Endothelial cell of umbilical vein (primary cell): ENCODE measurements around the gene PPP1R13B. TPM values are rescaled to one million over a fixed set of nuclear protein-coding genes. Genes with fewer than 3 reads are reported as not detected.

Experiments used
- BruUV-seq: library from RNA; stranded (reverse); fragments of 400-500 nt; replicated peaks from 2 replicates; lab custom pipeline; 2021; lab: Mats Ljungman, UMichigan
- CTCF ChIA-PET: fragments of 300-600, 350-600 bp; sonication (Branson Sonifier 250); formaldehyde crosslinking; loops from one replicate; lab custom pipeline; 2021; ENCODE audit warnings: antibody characterized with exemption, inconsistent platforms; lab: Charles Lee
- POLR2A ChIA-PET: fragments of 300-600, 350-600 bp; sonication (Branson Sonifier 250); formaldehyde crosslinking; loops from one replicate; lab custom pipeline; 2021; ENCODE audit warnings: antibody characterized with exemption, inconsistent platforms; lab: Charles Lee
- DNase-seq: peaks from one replicate; pipeline ENCODE4 v3.0.0-alpha.2; 2011; ENCODE audit warnings: low read depth, low spot score
- FAIRE-seq: peaks from 2 replicates; lab custom pipeline; 2011; peaks lifted over from hg19 to GRCh38; lab: Jason Lieb, UNC
- H2AFZ ChIP-seq: 2 replicates; pipeline ENCODE4 v1.6.0; 2012; ENCODE audit warnings: low read depth, low read length, control low read depth, inconsistent platforms
- H3K27ac ChIP-seq: 2 replicates; pipeline ENCODE4 v1.5.1; 2011; ENCODE audit warnings: low read depth, mild to moderate bottlenecking, control low read depth, low read length, moderate library complexity; ENCODE audit not compliant: insufficient read depth
- H3K27me3 ChIP-seq, 2 experiments: 2 replicates each; pipeline versions ENCODE4 v1.6.0 to v1.6.1; 2011; ENCODE audit warnings: low read length in 2 of 2, mixed read lengths in 1 of 2; ENCODE audit not compliant: control insufficient read depth in 2 of 2, insufficient read depth in 2 of 2
- H3K36me3 ChIP-seq, 2 experiments: 2 replicates in 1 of 2; 3 replicates in 1 of 2; pipeline ENCODE4 v1.5.1; 2011; ENCODE audit warnings: low read length in 2 of 2, mild to moderate bottlenecking in 1 of 2, moderate library complexity in 1 of 2; ENCODE audit not compliant: control insufficient read depth in 2 of 2, insufficient read depth in 2 of 2; ENCODE audit errors: extremely low read depth in 1 of 2
- H3K4me1 ChIP-seq: 3 replicates; pipeline ENCODE4 v1.5.1; 2011; ENCODE audit warnings: mild to moderate bottlenecking, low read length; ENCODE audit not compliant: control insufficient read depth, insufficient read depth; ENCODE audit errors: extremely low read depth
- H3K4me2 ChIP-seq: 2 replicates; pipeline ENCODE4 v1.6.1; 2011; ENCODE audit warnings: low read length, control low read depth, mixed read lengths; ENCODE audit not compliant: insufficient read depth
- H3K4me3 ChIP-seq, 3 experiments: fragments of 200-600 bp in 1 of 3; sonication (generic), shearing (Covaris generic) in 1 of 3; replicated peaks in 1 of 3; 2 replicates each; pipeline ENCODE4 v1.5.1; 2011 to 2016; ENCODE audit warnings: control low read depth in 3 of 3, low read length in 3 of 3, mild to moderate bottlenecking in 2 of 3, inconsistent platforms in 1 of 3, low read depth in 1 of 3, moderate library complexity in 1 of 3; ENCODE audit not compliant: insufficient read depth in 1 of 3
- H3K79me2 ChIP-seq: 2 replicates; pipeline ENCODE4 v1.6.0; 2012; ENCODE audit warnings: low read length, inconsistent platforms; ENCODE audit not compliant: control insufficient read depth, insufficient read depth
- H3K9ac ChIP-seq: replicated peaks from 2 replicates; pipeline ENCODE3; 2011; ENCODE audit warnings: low read length, control low read depth; ENCODE audit not compliant: insufficient read depth; ENCODE audit errors: extremely low read depth
- H3K9me1 ChIP-seq: replicated peaks from 3 replicates; pipeline ENCODE4 v1.6.0; 2011; ENCODE audit warnings: mild to moderate bottlenecking, low read length; ENCODE audit not compliant: control insufficient read depth, insufficient read depth; ENCODE audit errors: extremely low read depth
- H3K9me3 ChIP-seq: replicated peaks from 2 replicates; pipeline ENCODE4 v1.5.1; 2012; ENCODE audit warnings: low read length, inconsistent platforms; ENCODE audit not compliant: control insufficient read depth, insufficient read depth
- H4K20me1 ChIP-seq: replicated peaks from 2 replicates; pipeline ENCODE3; 2011; ENCODE audit warnings: mild to moderate bottlenecking, low read length; ENCODE audit not compliant: control insufficient read depth, insufficient read depth; ENCODE audit errors: extremely low read depth
- EZH2 ChIP-seq: IDR thresholded peaks from 2 replicates; pipeline ENCODE4 v1.6.1; 2012; ENCODE audit warnings: borderline replicate concordance, low read depth, mild to moderate bottlenecking, moderate library complexity, low read length, inconsistent platforms; ENCODE audit not compliant: severe bottlenecking
- FOS ChIP-seq: IDR thresholded peaks from 2 replicates; pipeline ENCODE4 v1.6.1; 2011; ENCODE audit warnings: mild to moderate bottlenecking, low read length, moderate library complexity, borderline replicate concordance; ENCODE audit not compliant: insufficient read depth
- GATA2 ChIP-seq: IDR thresholded peaks from 2 replicates; pipeline ENCODE4 v1.7.0; 2011; ENCODE audit warnings: low read depth, mild to moderate bottlenecking, moderate library complexity, mixed read lengths, low read length; ENCODE audit not compliant: insufficient read length, insufficient read depth
- JUN ChIP-seq: IDR thresholded peaks from 2 replicates; pipeline ENCODE4 v1.6.1; 2011; ENCODE audit warnings: borderline replicate concordance, low read depth; ENCODE audit not compliant: insufficient read length, insufficient read depth
- MYC ChIP-seq: IDR thresholded peaks from one replicate; pipeline ENCODE4 v1.6.1; 2011; ENCODE audit warnings: mild to moderate bottlenecking, low read depth, low read length
- POLR2A ChIP-seq: IDR thresholded peaks from 2 replicates; pipeline ENCODE4 v1.6.1; 2012; ENCODE audit warnings: low read depth, mild to moderate bottlenecking, control low read depth, low read length
- POLR2AphosphoS5 ChIP-seq: IDR thresholded peaks from 2 replicates; pipeline ENCODE4 v1.6.1; 2012; ENCODE audit warnings: low read depth, mild to moderate bottlenecking, control low read depth, low read length, moderate library complexity; ENCODE audit not compliant: insufficient read depth
- dilution Hi-C: fragments of 300-500 bp; cut with MboI; formaldehyde crosslinking; loops from one replicate; pipeline ENCODE4 v1.15.0; 2019; ENCODE audit warnings: low sequenced_read_pairs; ENCODE audit not compliant: extremely low pct_ligation_motif_present
- intact Hi-C: fragments of 100-400 bp; cut with micrococcal nuclease; formaldehyde crosslinking; loops from one replicate; pipeline ENCODE4 v1.10.0; 2022
- polyA plus RNA-seq, 4 experiments: library from polyadenylated mRNA; depleted of rRNA in 3 of 4; stranded (reverse) in 3 of 4; unstranded in 1 of 4; fragments of >200 nt; gene quantifications; 2 replicates each; pipeline versions ENCODE4 v1.2.1 to v1.2.3, GENCODE V29; 2011 to 2012; ENCODE audit warnings: missing spikeins in 1 of 4
- total RNA-seq: library from RNA; stranded (reverse); gene quantifications from 2 replicates; pipeline ENCODE4 v1.2.3, GENCODE V29; 2021
- TF ChIP-seq, protein P1 (sequence below), 2 donors: IDR thresholded peaks; 1 replicate in 1 of 2; 2 replicates in 1 of 2; pipeline ENCODE4 v1.5.1; 2011; ENCODE audit warnings: low read length in 2 of 2, mild to moderate bottlenecking in 2 of 2, moderate library complexity in 2 of 2, control low read depth in 1 of 2, inconsistent platforms in 1 of 2, low read depth in 1 of 2; ENCODE audit not compliant: insufficient read depth in 1 of 2; ENCODE audit errors: extremely low read depth in 1 of 2
- TF ChIP-seq, protein P2 (sequence below): IDR thresholded peaks from 2 replicates; pipeline ENCODE4 v1.6.1; 2011; ENCODE audit not compliant: insufficient read depth, insufficient read length

PPP1R13B gene
- total and polyA plus RNA-seq, 2 donors (not counting 3 experiments of a cell fraction or from before 2014, with no cell fraction given), result 10.0 to 30.0 TPM

DNA sequence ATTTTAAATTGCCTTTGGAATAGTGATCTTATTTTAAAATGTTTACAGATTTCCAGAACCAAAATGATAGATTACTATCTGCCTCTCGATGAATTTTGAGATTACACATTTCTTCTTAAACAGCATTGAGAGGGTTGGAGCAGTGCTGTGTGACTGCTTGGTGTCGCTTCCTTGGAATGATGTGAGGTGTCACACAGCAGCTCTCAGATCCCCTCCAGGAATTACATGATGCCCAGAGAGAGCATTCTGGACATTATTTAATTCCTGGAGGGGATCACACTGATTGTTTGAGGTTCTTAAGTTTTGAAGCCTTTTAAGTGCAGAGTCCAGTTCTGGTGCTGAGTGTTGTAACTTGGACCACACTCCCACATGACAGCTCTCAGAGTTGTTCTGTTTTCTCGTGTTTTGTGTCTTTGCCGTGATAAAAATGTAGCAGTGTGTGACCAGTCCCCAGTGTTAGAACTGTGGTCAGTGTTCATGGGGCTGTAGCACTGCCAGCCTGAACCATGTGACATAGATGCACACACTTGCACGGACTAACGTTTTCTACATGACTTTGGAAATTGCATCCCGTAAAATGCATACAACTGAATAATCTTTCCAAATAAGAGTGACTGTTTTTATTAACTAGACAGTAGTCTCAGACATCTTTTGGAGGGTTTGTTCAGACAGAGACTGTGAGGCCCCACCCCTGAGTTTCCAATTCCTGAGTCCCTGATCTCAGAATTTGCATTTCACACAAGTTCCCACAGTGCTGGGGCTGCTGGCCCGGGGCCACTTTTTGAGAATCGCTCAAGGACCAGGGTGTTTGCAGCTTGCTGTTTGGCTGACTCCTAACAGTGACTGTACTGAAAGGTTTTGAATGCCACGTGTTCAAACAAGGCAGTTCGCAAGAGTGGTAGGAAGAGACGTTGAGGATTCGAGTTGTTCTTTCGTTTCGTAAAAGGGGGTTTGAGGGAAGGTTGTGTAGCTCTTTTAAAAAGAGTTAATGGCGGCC, 158.2 kb downstream of the PPP1R13B start:
- intact Hi-C loops, result no loop called here
- Histone ChIP-seq H3K36me3 (peaks cover 17 to 29% of the 10 kb centered on the region in 2 experiments), H3K9me1 (no peaks in the 10 kb centered on the region), H3K4me3 (no peak overlapping the region), H3K9me3 (no peaks in the 10 kb centered on the region), H3K79me2 (peaks cover 11% of the 10 kb centered on the region), H3K4me1 (no peaks in the 10 kb centered on the region), H3K4me2 (no peak overlapping the region), H3K27ac (no peak overlapping the region), H3K27me3 (no peaks in the 10 kb centered on the region), H2AFZ (no peak overlapping the region), H3K9ac (no peak overlapping the region), H4K20me1 (peaks cover 3% of the 10 kb centered on the region)
- FAIRE-seq (no peak), DNase-seq (no peak)
- no TSS peak for BruUV-seq
- dilution Hi-C loops, result no loop called here
- CTCF ChIA-PET, result interaction anchor here (2.6 kb wide), 1 partner anchor 9 kb away, joined by 12 read pairs; no protein-coding TSS in a partner anchor
- POLR2A ChIA-PET, result no interaction called here
- TF ChIP-seq MYC (no peak), EZH2 (no peak), POLR2A (no peak), GATA2 (no peak), POLR2AphosphoS5 (no peak), FOS (no peak), JUN (no peak)
- TF ChIP-seq, protein P1, sequence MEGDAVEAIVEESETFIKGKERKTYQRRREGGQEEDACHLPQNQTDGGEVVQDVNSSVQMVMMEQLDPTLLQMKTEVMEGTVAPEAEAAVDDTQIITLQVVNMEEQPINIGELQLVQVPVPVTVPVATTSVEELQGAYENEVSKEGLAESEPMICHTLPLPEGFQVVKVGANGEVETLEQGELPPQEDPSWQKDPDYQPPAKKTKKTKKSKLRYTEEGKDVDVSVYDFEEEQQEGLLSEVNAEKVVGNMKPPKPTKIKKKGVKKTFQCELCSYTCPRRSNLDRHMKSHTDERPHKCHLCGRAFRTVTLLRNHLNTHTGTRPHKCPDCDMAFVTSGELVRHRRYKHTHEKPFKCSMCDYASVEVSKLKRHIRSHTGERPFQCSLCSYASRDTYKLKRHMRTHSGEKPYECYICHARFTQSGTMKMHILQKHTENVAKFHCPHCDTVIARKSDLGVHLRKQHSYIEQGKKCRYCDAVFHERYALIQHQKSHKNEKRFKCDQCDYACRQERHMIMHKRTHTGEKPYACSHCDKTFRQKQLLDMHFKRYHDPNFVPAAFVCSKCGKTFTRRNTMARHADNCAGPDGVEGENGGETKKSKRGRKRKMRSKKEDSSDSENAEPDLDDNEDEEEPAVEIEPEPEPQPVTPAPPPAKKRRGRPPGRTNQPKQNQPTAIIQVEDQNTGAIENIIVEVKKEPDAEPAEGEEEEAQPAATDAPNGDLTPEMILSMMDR (IDR thresholded peaks at IDR 0.05; ENCODE audit: extremely low read depth in 1 of 2, insufficient read depth in 1 of 2, low read depth in 1 of 2, low read length in 2 of 2), result no peak
- TF ChIP-seq, protein P2, sequence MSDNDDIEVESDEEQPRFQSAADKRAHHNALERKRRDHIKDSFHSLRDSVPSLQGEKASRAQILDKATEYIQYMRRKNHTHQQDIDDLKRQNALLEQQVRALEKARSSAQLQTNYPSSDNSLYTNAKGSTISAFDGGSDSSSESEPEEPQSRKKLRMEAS, result no peak
